Pulmonary artery endothelial cell (primary cell): ENCODE data around the gene TXNDC16. TPM values are rescaled to one million over a fixed set of nuclear protein-coding genes. Genes with fewer than 3 reads are reported as not detected.

ENCODE experiments used
- DNase-seq: peaks from one replicate; pipeline ENCODE4 v3.0.0-alpha.2; 2011; ENCODE audit warnings: low read depth, low spot score
- total RNA-seq: library from RNA; depleted of rRNA; stranded (reverse); fragments of >200 nt; gene quantifications from 2 replicates; pipeline ENCODE4 v1.2.3, GENCODE V29; 2014

The TXNDC16 gene
- total RNA-seq, 1 donor from 2014 or later, result 3.4 TPM

GRCh38 chr14:52447236-52447635, 105.1 kb downstream of the TXNDC16 start:
- no peak for DNase-seq

GRCh38 chr14:52446355-52446754, 106.0 kb downstream of the TXNDC16 start:
- DNase-seq, result no peak

- DNase-seq, result no peak
Measured at GRCh38 chr14:52443506-52443905, 108.8 kb downstream of the TXNDC16 start.

GRCh38 chr14:52442602-52443001, 109.7 kb downstream of the TXNDC16 start:
- no peak for DNase-seq

GRCh38 chr14:52442166-52442565, 110.1 kb downstream of the TXNDC16 start:
- DNase-seq, result no peak

- no peak for DNase-seq
Measured at GRCh38 chr14:52439476-52439875, 112.8 kb downstream of the TXNDC16 start.

- DNase-seq, result no peak
Measured at GRCh38 chr14:52434955-52435354, 117.3 kb downstream of the TXNDC16 start.

- no peak for DNase-seq
Measured at GRCh38 chr14:52430474-52430873, 121.8 kb downstream of the TXNDC16 start.

- DNase-seq, result no peak
Measured at GRCh38 chr14:52429451-52429850, 122.9 kb downstream of the TXNDC16 start.

GRCh38 chr14:52427460-52427859, 124.8 kb downstream of the TXNDC16 start:
- DNase-seq, result no peak

GRCh38 chr14:52422650-52423356, 129.5 kb downstream of the TXNDC16 start:
- DNase-seq, result no peak

- DNase-seq, result no peak
Measured at GRCh38 chr14:52417139-52417538, 135.2 kb downstream of the TXNDC16 start.

GRCh38 chr14:52413729-52414408, 138.4 kb downstream of the TXNDC16 start:
- no peak for DNase-seq

GRCh38 chr14:52412426-52412825, 139.9 kb downstream of the TXNDC16 start:
- DNase-seq, result no peak

GRCh38 chr14:52405314-52405713, 147.0 kb downstream of the TXNDC16 start:
- DNase-seq, result no peak

- DNase-seq, result no peak
Measured at GRCh38 chr14:52402812-52403526, 149.3 kb downstream of the TXNDC16 start.

- DNase-seq, result no peak
Measured at GRCh38 chr14:52400846-52401245, 151.5 kb downstream of the TXNDC16 start.

- DNase-seq, result no peak
Measured at GRCh38 chr14:52399921-52400595, 152.2 kb downstream of the TXNDC16 start.

GRCh38 chr14:52399104-52399503, 153.2 kb downstream of the TXNDC16 start:
- DNase-seq, result no peak

- DNase-seq, result no peak
Measured at GRCh38 chr14:52397844-52398243, 154.5 kb downstream of the TXNDC16 start.

GRCh38 chr14:52395728-52396127, 156.6 kb downstream of the TXNDC16 start:
- no peak for DNase-seq
